GM20000 (cell line): ENCODE data around the gene PODXL.

Experiments used
- DNase-seq: peaks from one replicate; pipeline ENCODE4 v3.0.0; 2012; ENCODE audit warnings: low spot score
- CTCF ChIP-seq: IDR thresholded peaks from 2 replicates; pipeline ENCODE4 v1.5.1; 2012; ENCODE audit warnings: mild to moderate bottlenecking, control low read depth; ENCODE audit errors: extremely low read depth, missing control alignments

The PODXL gene

GRCh38 chr7:131537571-131537978 is 18.9 kb downstream of the PODXL start:
- TF ChIP-seq CTCF, result no peak
- no peak for DNase-seq

GRCh38 chr7:131536361-131536849 is 20.0 kb downstream of the PODXL start:
- DNase-seq, result no peak
- no peak for TF ChIP-seq CTCF

GRCh38 chr7:131533566-131534561 is 22.6 kb downstream of the PODXL start:
- TF ChIP-seq CTCF, result no peak
- DNase-seq, result no peak

- DNase-seq, result no peak
- no peak for TF ChIP-seq CTCF
Measured at GRCh38 chr7:131533151-131533559, 23.3 kb downstream of the PODXL start.

- DNase-seq, result no peak
- no peak for TF ChIP-seq CTCF
Measured at GRCh38 chr7:131532570-131533091, 23.8 kb downstream of the PODXL start.

GRCh38 chr7:131530137-131530536 is 26.3 kb downstream of the PODXL start:
- no peak for TF ChIP-seq CTCF
- DNase-seq, result no peak

GRCh38 chr7:131529617-131530016 is 26.8 kb downstream of the PODXL start:
- no peak for TF ChIP-seq CTCF
- DNase-seq, result no peak
